HCT116 (cell line): Measurements from ENCODE around the gene GRB10. TPM values are rescaled to one million over a fixed set of nuclear protein-coding genes. Genes with fewer than 3 reads are reported as not detected.

Experiments used
- ATAC-seq: fragments of 200-7000 bp; cut with Tn5 transposase; 2 replicates; pipeline ENCODE4 v1.9.1; 2020; ENCODE audit warnings: mild to moderate bottlenecking, moderate library complexity
- BruUV-seq: library from RNA; stranded (reverse); fragments of 400-500 nt; replicated peaks from 2 replicates; lab custom pipeline; 2021; lab: Mats Ljungman, UMichigan
- CTCF ChIA-PET: fragments of 300-600 bp; sonication (Branson Sonifier 250); formaldehyde crosslinking; loops from one replicate; lab custom pipeline; 2021; ENCODE audit warnings: antibody characterized with exemption; lab: Charles Lee
- POLR2A ChIA-PET: fragments of 300-600, 350-600 bp; sonication (Branson Sonifier 250); formaldehyde crosslinking; loops from one replicate; lab custom pipeline; 2021; ENCODE audit warnings: antibody characterized with exemption; lab: Charles Lee
- RAD21 ChIA-PET, 2 experiments: fragments of 300-600 bp; sonication (Branson Sonifier 250); formaldehyde crosslinking; loops; one replicate each; lab custom pipeline; 2023; ENCODE audit warnings: low total read pairs in 2 of 2; ENCODE audit not compliant: uncharacterized antibody in 2 of 2, unreplicated experiment in 2 of 2, low non-redundant PET in 1 of 2; lab: Charles Lee
- DNase-seq: peaks from one replicate; pipeline ENCODE4 v3.0.0-alpha.2; 2010; ENCODE audit warnings: low read depth, low spot score
- H2AFZ ChIP-seq: fragments of 200-600 bp; shearing (Covaris generic), sonication (generic); 2 replicates; pipeline ENCODE4 v1.6.1; 2017; ENCODE audit warnings: low read depth, mixed run types, mixed read lengths, antibody characterized with exemption, low read length; ENCODE audit not compliant: poor library complexity, severe bottlenecking
- H3K27ac ChIP-seq: 2 replicates; pipeline ENCODE4 v1.5.1; 2012; ENCODE audit warnings: low read depth, low read length
- H3K27me3 ChIP-seq: fragments of 200-600 bp; sonication (generic); 2 replicates; pipeline ENCODE4 v1.6.1; 2016; ENCODE audit warnings: mixed run types, low read length, mixed read lengths; ENCODE audit not compliant: insufficient read depth
- H3K36me3 ChIP-seq, 2 experiments: fragments of 200-500 bp in 1 of 2; fragments of 200-600 bp in 1 of 2; sonication (Bioruptor generic) in 1 of 2; sonication (generic) in 1 of 2; 2 replicates each; pipeline versions ENCODE4 v1.5.1 to v1.6.1; 2014 to 2016; ENCODE audit warnings: low read length in 2 of 2, inconsistent platforms in 1 of 2, mixed read lengths in 1 of 2, mixed run types in 1 of 2; ENCODE audit not compliant: insufficient read depth in 2 of 2, control insufficient read depth in 1 of 2
- H3K4me1 ChIP-seq, 2 experiments: fragments of 200-600 bp in 1 of 2; sonication (generic) in 1 of 2; 2 replicates each; pipeline versions ENCODE4 v1.5.1 to v1.6.1; 2012 to 2017; ENCODE audit warnings: low read length in 2 of 2, inconsistent platforms in 1 of 2, mild to moderate bottlenecking in 1 of 2, mixed read lengths in 1 of 2, mixed run types in 1 of 2, moderate library complexity in 1 of 2; ENCODE audit not compliant: insufficient read depth in 2 of 2, control insufficient read depth in 1 of 2
- H3K4me2 ChIP-seq: fragments of 200-600 bp; sonication (generic); 2 replicates; pipeline ENCODE4 v1.6.1; 2017; ENCODE audit warnings: mixed run types, low read length, mixed read lengths
- H3K4me3 ChIP-seq, 2 experiments: fragments of 200-600 bp in 1 of 2; sonication (generic) in 1 of 2; replicated peaks in 1 of 2; 2 replicates each; pipeline ENCODE4 v1.5.1; 2011 to 2016; ENCODE audit warnings: low read length in 2 of 2, control low read depth in 1 of 2, low read depth in 1 of 2, mild to moderate bottlenecking in 1 of 2, mixed read lengths in 1 of 2, mixed run types in 1 of 2
- H3K79me2 ChIP-seq: fragments of 200-600 bp; sonication (generic); 2 replicates; pipeline ENCODE4 v1.6.1; 2017; ENCODE audit warnings: mild to moderate bottlenecking, mixed run types, low read length, moderate library complexity, mixed read lengths; ENCODE audit not compliant: insufficient read depth
- H3K9ac ChIP-seq: fragments of 200-600 bp; sonication (generic); 2 replicates; pipeline ENCODE4 v1.6.1; 2016; ENCODE audit warnings: low read length, mixed read lengths
- H3K9me2 ChIP-seq: fragments of 200-600 bp; sonication (generic), shearing (Covaris generic); 2 replicates; pipeline ENCODE4 v1.6.1; 2017; ENCODE audit warnings: mixed run types, mild to moderate bottlenecking, moderate library complexity; ENCODE audit not compliant: insufficient read depth
- H3K9me3 ChIP-seq, 2 experiments: fragments of 200-500 bp in 1 of 2; fragments of 200-600 bp in 1 of 2; sonication (Bioruptor generic) in 1 of 2; sonication (generic) in 1 of 2; 2 replicates each; pipeline ENCODE4 v1.6.1; 2014 to 2017; ENCODE audit warnings: low read length in 2 of 2, mixed read lengths in 2 of 2, inconsistent platforms in 1 of 2, low read depth in 1 of 2, mild to moderate bottlenecking in 1 of 2, mixed run types in 1 of 2, moderate library complexity in 1 of 2; ENCODE audit not compliant: control insufficient read depth in 1 of 2, insufficient read depth in 1 of 2
- H4K20me1 ChIP-seq: fragments of 200-600 bp; sonication (generic), shearing (Covaris generic); 2 replicates; pipeline ENCODE4 v1.6.1; 2017; ENCODE audit warnings: mixed run types, mild to moderate bottlenecking, moderate library complexity; ENCODE audit not compliant: insufficient read depth
- CBX3 ChIP-seq: IDR thresholded peaks from 2 replicates; pipeline ENCODE4 v1.6.1; 2012; ENCODE audit warnings: low read depth
- CEBPB ChIP-seq: IDR thresholded peaks from 2 replicates; pipeline ENCODE4 v1.6.1; 2012; ENCODE audit warnings: low read depth
- CTCF ChIP-seq, 3 experiments: fragments of 200-600 bp in 1 of 3; sonication (generic) in 1 of 3; IDR thresholded peaks in 2 of 3; conservative IDR thresholded peaks in 1 of 3; 2 replicates each; pipeline ENCODE4 v1.5.1; 2012 to 2017; ENCODE audit warnings: low read depth in 2 of 3, low read length in 2 of 3, antibody characterized with exemption in 1 of 3, borderline replicate concordance in 1 of 3, control low read depth in 1 of 3, mild to moderate bottlenecking in 1 of 3, mixed read lengths in 1 of 3, mixed run types in 1 of 3, moderate library complexity in 1 of 3; ENCODE audit not compliant: insufficient read depth in 1 of 3
- EGR1 ChIP-seq: IDR thresholded peaks from 2 replicates; pipeline ENCODE4 v1.6.1; 2012; ENCODE audit warnings: low read depth
- ELF1 ChIP-seq: IDR thresholded peaks from 2 replicates; pipeline ENCODE4 v1.6.1; 2012; ENCODE audit warnings: low read depth, borderline replicate concordance
- EZH2 ChIP-seq: fragments of 200-600 bp; sonication (generic); IDR thresholded peaks from 2 replicates; pipeline ENCODE4 v1.6.1; 2017; ENCODE audit warnings: antibody characterized with exemption, mixed run types
- EZH2phosphoT487 ChIP-seq: fragments of 200-600 bp; IDR thresholded peaks from 2 replicates; pipeline ENCODE4 v1.6.1; 2018; ENCODE audit warnings: antibody characterized with exemption, borderline replicate concordance
- FOSL1 ChIP-seq: IDR thresholded peaks from 2 replicates; pipeline ENCODE4 v1.6.1; 2012; ENCODE audit warnings: low read depth
- JUND ChIP-seq: IDR thresholded peaks from 2 replicates; pipeline ENCODE4 v1.6.1; 2012
- MAX ChIP-seq: IDR thresholded peaks from 2 replicates; pipeline ENCODE4 v1.6.1; 2012
- POLR2A ChIP-seq: IDR thresholded peaks from 2 replicates; pipeline ENCODE4 v1.7.0; 2011; ENCODE audit warnings: borderline replicate concordance; ENCODE audit not compliant: insufficient read depth, insufficient read length; ENCODE audit errors: extremely low read depth
- POLR2AphosphoS5 ChIP-seq: IDR thresholded peaks from 2 replicates; pipeline ENCODE4 v1.6.1; 2011; ENCODE audit warnings: mild to moderate bottlenecking, low read depth, low read length, moderate library complexity
- SIN3A ChIP-seq: IDR thresholded peaks from 2 replicates; pipeline ENCODE4 v1.6.1; 2012; ENCODE audit warnings: low read depth
- SP1 ChIP-seq: IDR thresholded peaks from 2 replicates; pipeline ENCODE4 v1.6.1; 2012; ENCODE audit warnings: low read depth
- SRF ChIP-seq: IDR thresholded peaks from 2 replicates; pipeline ENCODE4 v1.6.1; 2012; ENCODE audit warnings: low read depth
- TCF7L2 ChIP-seq: IDR thresholded peaks from 2 replicates; pipeline ENCODE4 v1.7.0; 2011; ENCODE audit warnings: borderline replicate concordance, inconsistent platforms; ENCODE audit not compliant: insufficient read depth, insufficient read length; ENCODE audit errors: extremely low read depth
- YY1 ChIP-seq: IDR thresholded peaks from 2 replicates; pipeline ENCODE4 v1.6.1; 2011; ENCODE audit warnings: low read length, low read depth, moderate library complexity, mild to moderate bottlenecking; ENCODE audit not compliant: insufficient replicate concordance; ENCODE audit errors: extremely low read depth
- ZFX ChIP-seq: fragments of 450-650 bp; IDR thresholded peaks from 2 replicates; pipeline ENCODE4 v1.6.1; 2017
- ZNF274 ChIP-seq: fragments of 200-500 bp; sonication (Bioruptor generic); IDR thresholded peaks from 2 replicates; pipeline ENCODE4 v1.6.1; 2014; ENCODE audit warnings: mild to moderate bottlenecking, low read depth, low read length, inconsistent platforms
- intact Hi-C: fragments of 100-400 bp; cut with micrococcal nuclease; formaldehyde crosslinking; loops from 2 replicates; pipeline ENCODE4 v1.10.0; 2022
- total RNA-seq: library from RNA; stranded (reverse); gene quantifications from one replicate; pipeline ENCODE4 v1.2.1, GENCODE V29; 2021; ENCODE audit not compliant: unreplicated experiment

The GRB10 gene
- total RNA-seq, 1 experiment from 2014 or later = 37.3 TPM

- no peaks in the 10 kb centered on the region for H3K9me3 ChIP-seq
- TF ChIP-seq EZH2 = no peak
- no peak for TF ChIP-seq SIN3A
- no peak for TF ChIP-seq TCF7L2
- no peak for TF ChIP-seq EZH2phosphoT487
- no peak for TF ChIP-seq EGR1
- no peak for TF ChIP-seq SRF
- TF ChIP-seq CEBPB = no peak
- TF ChIP-seq ELF1 = no peak
- no peak for TF ChIP-seq FOSL1
- TF ChIP-seq, all 23 proteins: peak for 0
- no peaks in the 10 kb centered on the region for H3K9me2 ChIP-seq
- no peaks in the 10 kb centered on the region; a peak in 1 of 4 replicates for H3K36me3 ChIP-seq
- CTCF ChIA-PET = no interaction called here
- H3K4me2 ChIP-seq = no peak overlapping the region
- no peaks in the 10 kb centered on the region for H3K4me1 ChIP-seq
- intact Hi-C loops = no loop called here
- H3K79me2 ChIP-seq = no peaks in the 10 kb centered on the region
- RAD21 ChIA-PET = no interaction called here
- H3K9ac ChIP-seq = no peak overlapping the region
- no peak overlapping the region for H2AFZ ChIP-seq
- H4K20me1 ChIP-seq = no peaks in the 10 kb centered on the region
- no peak overlapping the region for H3K4me3 ChIP-seq
- DNase-seq (no peak), ATAC-seq (no peak)
- POLR2A ChIA-PET = no interaction called here
- H3K27me3 ChIP-seq = no peaks in the 10 kb centered on the region
- no peak overlapping the region for H3K27ac ChIP-seq
- no TSS peak for BruUV-seq
These were observed 52.7 kb downstream of the GRB10 start for GRCh38 chr7:50729962-50730361.

- intact Hi-C loops = no loop called here
- no peaks in the 10 kb centered on the region for H3K9me2 ChIP-seq
- ChIA-PET CTCF (no interaction called here), RAD21 (no interaction called here), POLR2A (no interaction called here)
- DNase-seq = no peak
- no peak overlapping the region for H3K4me2 ChIP-seq
- H3K27ac ChIP-seq = no peak overlapping the region
- H3K27me3 ChIP-seq = no peaks in the 10 kb centered on the region
- H3K4me1 ChIP-seq = no peaks in the 10 kb centered on the region
- no TSS peak for BruUV-seq
- no peak for ATAC-seq
- H3K4me3 ChIP-seq = no peak overlapping the region
- H2AFZ ChIP-seq = no peak overlapping the region
- no peaks in the 10 kb centered on the region; a peak in 1 of 4 replicates for H3K36me3 ChIP-seq
- no peak overlapping the region for H3K9ac ChIP-seq
- H3K9me3 ChIP-seq = no peaks in the 10 kb centered on the region
- no peaks in the 10 kb centered on the region for H4K20me1 ChIP-seq
- H3K79me2 ChIP-seq = no peaks in the 10 kb centered on the region
- TF ChIP-seq POLR2AphosphoS5 (no peak), FOSL1 (no peak), JUND (no peak), ZNF274 (no peak), SIN3A (no peak), CBX3 (no peak), EZH2 (no peak), EZH2phosphoT487 (no peak), YY1 (no peak), POLR2A (no peak), ZFX (no peak), MAX (no peak), EGR1 (no peak), CTCF (IDR thresholded peaks at IDR 0.05 in 2 of 3, conservative IDR thresholded peaks at IDR 0.05 in 1 of 3; ENCODE audit: borderline replicate concordance in 1 of 3, insufficient read depth in 1 of 3, low read depth in 2 of 3, low read length in 2 of 3) (no peak), SP1 (no peak)
These were observed 54.5 kb downstream of the GRB10 start for GRCh38 chr7:50728184-50728583.
